H9 (cell line): ENCODE data around the gene ZFYVE28. TPM values are rescaled to one million over a fixed set of nuclear protein-coding genes. Genes with fewer than 3 reads are reported as not detected.

Experiments used
- DNase-seq: peaks from one replicate; pipeline ENCODE4 v3.0.0-alpha.2; 2017
- H2AFZ ChIP-seq: one replicate; pipeline ENCODE4 v1.6.1; 2013; ENCODE audit warnings: mild to moderate bottlenecking, low read length, control low read depth, moderate library complexity
- H2AK5ac ChIP-seq: 2 replicates; pipeline ENCODE4 v1.6.1; 2013; ENCODE audit warnings: low read length, control low read depth, mixed read lengths; ENCODE audit not compliant: insufficient read length
- H2BK120ac ChIP-seq: one replicate; pipeline ENCODE4 v1.6.1; 2013; ENCODE audit warnings: low read depth, mild to moderate bottlenecking, low read length, control low read depth, inconsistent platforms; ENCODE audit not compliant: poor library complexity, severe bottlenecking
- H2BK12ac ChIP-seq: 2 replicates; pipeline ENCODE4 v1.6.1; 2013; ENCODE audit warnings: low read length, control low read depth, mixed read lengths, low read depth; ENCODE audit not compliant: insufficient read length
- H2BK15ac ChIP-seq: 2 replicates; pipeline ENCODE4 v1.6.1; 2013; ENCODE audit warnings: low read depth, low read length, control low read depth
- H2BK20ac ChIP-seq: one replicate; pipeline ENCODE4 v1.6.1; 2013; ENCODE audit warnings: low read depth, mild to moderate bottlenecking, low read length, control low read depth, inconsistent platforms; ENCODE audit not compliant: poor library complexity, severe bottlenecking
- H2BK5ac ChIP-seq: 2 replicates; pipeline ENCODE4 v1.6.1; 2013; ENCODE audit warnings: low read length, control low read depth, mixed read lengths; ENCODE audit not compliant: insufficient read length
- H3K14ac ChIP-seq: 2 replicates; pipeline ENCODE4 v1.6.1; 2013; ENCODE audit warnings: low read length, control low read depth; ENCODE audit not compliant: insufficient read depth
- H3K18ac ChIP-seq: 2 replicates; pipeline ENCODE4 v1.6.1; 2013; ENCODE audit warnings: low read depth, mild to moderate bottlenecking, mixed read lengths, low read length, control low read depth; ENCODE audit not compliant: insufficient read length
- H3K23ac ChIP-seq: 2 replicates; pipeline ENCODE4 v1.6.1; 2013; ENCODE audit warnings: low read length, control low read depth, mixed read lengths, low read depth; ENCODE audit not compliant: insufficient read length
- H3K23me2 ChIP-seq: 2 replicates; pipeline ENCODE4 v1.6.1; 2013; ENCODE audit warnings: low read depth, mild to moderate bottlenecking, mixed read lengths, low read length, control low read depth; ENCODE audit not compliant: insufficient read length, poor library complexity, severe bottlenecking
- H3K27ac ChIP-seq: 2 replicates; pipeline ENCODE4 v1.5.1; 2013; ENCODE audit warnings: low read length, control low read depth, mixed read lengths, low read depth; ENCODE audit not compliant: insufficient read length
- H3K27me3 ChIP-seq: 2 replicates; pipeline ENCODE4 v1.6.1; 2013; ENCODE audit warnings: low read length, control low read depth, inconsistent platforms; ENCODE audit not compliant: insufficient read depth
- H3K4ac ChIP-seq: 2 replicates; pipeline ENCODE4 v1.6.1; 2013; ENCODE audit warnings: low read depth, mild to moderate bottlenecking, control low read depth, inconsistent platforms, low read length, moderate library complexity
- H3K4me1 ChIP-seq: 2 replicates; pipeline ENCODE4 v1.6.1; 2013; ENCODE audit warnings: low read length, control low read depth, inconsistent platforms; ENCODE audit not compliant: insufficient read depth
- H3K4me2 ChIP-seq: 2 replicates; pipeline ENCODE4 v1.6.1; 2013; ENCODE audit warnings: low read length, control low read depth, mixed read lengths; ENCODE audit not compliant: insufficient read length, insufficient read depth
- H3K56ac ChIP-seq: 2 replicates; pipeline ENCODE4 v1.6.1; 2013; ENCODE audit warnings: low read depth, mild to moderate bottlenecking, mixed read lengths, low read length, control low read depth; ENCODE audit not compliant: insufficient read length
- H3K79me1 ChIP-seq: 2 replicates; pipeline ENCODE4 v1.6.1; 2013; ENCODE audit warnings: low read depth, mild to moderate bottlenecking, moderate library complexity, low read length, control low read depth, inconsistent platforms; ENCODE audit not compliant: insufficient read depth, poor library complexity, severe bottlenecking
- H3K79me2 ChIP-seq: 2 replicates; pipeline ENCODE4 v1.6.1; 2013; ENCODE audit warnings: low read length, control low read depth, inconsistent platforms; ENCODE audit not compliant: insufficient read depth
- H3K9ac ChIP-seq: 2 replicates; pipeline ENCODE4 v1.6.1; 2013; ENCODE audit warnings: low read length, control low read depth, mixed read lengths; ENCODE audit not compliant: insufficient read length; ENCODE audit errors: extremely low read depth
- H3K9me3 ChIP-seq: one replicate; pipeline ENCODE4 v1.6.1; 2013; ENCODE audit warnings: low read depth, low read length, inconsistent platforms; ENCODE audit not compliant: control insufficient read depth
- H3T11ph ChIP-seq: one replicate; pipeline ENCODE4 v1.6.1; 2013; ENCODE audit warnings: mild to moderate bottlenecking, low read length, control low read depth, inconsistent platforms
- H4K20me1 ChIP-seq: one replicate; pipeline ENCODE4 v1.6.1; 2013; ENCODE audit not compliant: control insufficient read depth, insufficient read length, insufficient read depth
- H4K5ac ChIP-seq: 2 replicates; pipeline ENCODE4 v1.6.1; 2013; ENCODE audit warnings: low read depth, mild to moderate bottlenecking, mixed read lengths, low read length, control low read depth; ENCODE audit not compliant: insufficient read length
- H4K8ac ChIP-seq: replicated peaks from 2 replicates; pipeline ENCODE4 v1.6.1; 2013; ENCODE audit warnings: low read length, control low read depth, mixed read lengths, low read depth; ENCODE audit not compliant: insufficient read length
- H4K91ac ChIP-seq: 2 replicates; pipeline ENCODE4 v1.6.1; 2013; ENCODE audit warnings: low read depth, mild to moderate bottlenecking, moderate library complexity, mixed read lengths, low read length, control low read depth; ENCODE audit not compliant: insufficient read length
- H3K27ac Mint-ChIP-seq, 3 experiments: 2 replicates in 2 of 3; 3 replicates in 1 of 3; pipeline ENCODE4 v1.8.0; 2020 to 2021; ENCODE audit warnings: mixed read lengths in 3 of 3, mild to moderate bottlenecking in 1 of 3, moderate library complexity in 1 of 3
- H3K27me3 Mint-ChIP-seq: 2 replicates; pipeline ENCODE4 v1.8.0; 2021; ENCODE audit warnings: low read depth, mild to moderate bottlenecking, moderate library complexity, mixed read lengths
- H3K36me3 Mint-ChIP-seq, 3 experiments: 2 replicates in 2 of 3; 3 replicates in 1 of 3; pipeline ENCODE4 v1.8.0; 2020 to 2021; ENCODE audit warnings: low read depth in 3 of 3, mixed read lengths in 3 of 3; ENCODE audit not compliant: insufficient read depth in 1 of 3
- H3K4me1 Mint-ChIP-seq, 2 experiments: 2 replicates each; pipeline ENCODE4 v1.8.0; 2020; ENCODE audit warnings: mixed read lengths in 2 of 2
- H3K4me3 Mint-ChIP-seq, 2 experiments: 2 replicates in 1 of 2; 3 replicates in 1 of 2; pipeline ENCODE4 v1.8.0; 2020 to 2021; ENCODE audit warnings: mild to moderate bottlenecking in 2 of 2, mixed read lengths in 2 of 2, moderate library complexity in 1 of 2
- H3K9me3 Mint-ChIP-seq, 2 experiments: 2 replicates in 1 of 2; 3 replicates in 1 of 2; pipeline ENCODE4 v1.8.0; 2020; ENCODE audit warnings: mild to moderate bottlenecking in 2 of 2, mixed read lengths in 2 of 2, moderate library complexity in 1 of 2
- WGBS: extraction: QIAGEN DNeasy Blood & Tissue Kit; methylation state at CpG from one replicate; pipeline ENCODE4 v1.1.7; 2013; ENCODE audit warnings: missing lambda C conversion rate, low lambda C conversion rate, mixed read lengths; ENCODE audit not compliant: insufficient read length; ENCODE audit errors: extremely low coverage; 5-methylcytosine and 5-hydroxymethylcytosine counted together
- total RNA-seq: library from RNA; stranded (reverse); gene quantifications from 2 replicates; pipeline ENCODE4 v1.2.1, GENCODE V29; 2021
- TF ChIP-seq, protein P1 (sequence below): fragments of 200-600 bp; sonication (generic); conservative IDR thresholded peaks from 3 replicates; pipeline ENCODE4 v1.8.0; 2021; ENCODE audit warnings: antibody characterized with exemption, mild to moderate bottlenecking

The ZFYVE28 gene
- total RNA-seq, 1 experiment from 2014 or later: 0.98 TPM

DNA sequence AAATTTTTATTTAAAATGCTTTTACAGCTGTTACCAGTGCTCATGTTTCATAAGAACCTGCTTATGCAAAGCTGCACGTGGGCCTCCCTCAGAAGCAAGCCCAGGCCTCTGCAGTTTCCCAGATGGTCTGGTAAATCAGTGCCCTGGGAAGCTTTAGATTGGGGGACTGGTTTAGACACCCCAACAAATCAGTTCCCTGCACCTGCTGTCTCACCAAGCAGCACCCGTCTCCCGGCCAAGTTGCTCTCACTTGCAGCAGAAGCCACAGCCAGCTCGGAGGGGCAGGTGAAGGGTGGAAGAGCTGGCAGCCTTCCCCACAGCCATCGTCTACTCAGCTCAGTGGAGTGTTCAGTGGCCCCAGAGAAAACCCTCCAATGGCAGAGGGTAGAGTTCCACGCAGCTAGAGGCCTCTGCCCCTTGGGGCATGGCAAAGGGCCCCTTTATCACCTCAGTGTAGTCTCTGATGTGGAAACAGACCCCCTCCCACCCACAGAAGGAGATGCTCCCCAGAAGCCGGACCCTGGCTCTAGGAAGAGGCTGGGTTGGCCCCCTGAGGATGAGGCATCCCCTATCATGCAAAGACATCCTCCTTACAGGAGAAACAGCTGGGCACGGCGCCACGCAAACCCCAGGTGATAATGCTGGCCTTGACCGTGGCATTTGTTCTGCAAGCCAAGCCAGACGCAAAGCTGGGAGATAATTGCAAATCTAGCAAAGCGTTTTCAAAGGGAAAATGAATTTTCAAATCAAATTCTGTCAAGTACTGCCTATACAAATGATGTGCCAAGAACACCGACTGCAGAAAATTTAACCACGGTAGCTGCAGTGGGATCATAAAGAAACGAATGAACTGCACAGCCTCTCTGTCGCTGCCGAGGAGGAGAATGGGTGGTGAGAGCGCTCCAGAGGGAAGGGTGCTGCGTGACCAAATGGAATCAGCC lies 51.9 kb downstream of the ZFYVE28 start:
- TF ChIP-seq, protein P1, sequence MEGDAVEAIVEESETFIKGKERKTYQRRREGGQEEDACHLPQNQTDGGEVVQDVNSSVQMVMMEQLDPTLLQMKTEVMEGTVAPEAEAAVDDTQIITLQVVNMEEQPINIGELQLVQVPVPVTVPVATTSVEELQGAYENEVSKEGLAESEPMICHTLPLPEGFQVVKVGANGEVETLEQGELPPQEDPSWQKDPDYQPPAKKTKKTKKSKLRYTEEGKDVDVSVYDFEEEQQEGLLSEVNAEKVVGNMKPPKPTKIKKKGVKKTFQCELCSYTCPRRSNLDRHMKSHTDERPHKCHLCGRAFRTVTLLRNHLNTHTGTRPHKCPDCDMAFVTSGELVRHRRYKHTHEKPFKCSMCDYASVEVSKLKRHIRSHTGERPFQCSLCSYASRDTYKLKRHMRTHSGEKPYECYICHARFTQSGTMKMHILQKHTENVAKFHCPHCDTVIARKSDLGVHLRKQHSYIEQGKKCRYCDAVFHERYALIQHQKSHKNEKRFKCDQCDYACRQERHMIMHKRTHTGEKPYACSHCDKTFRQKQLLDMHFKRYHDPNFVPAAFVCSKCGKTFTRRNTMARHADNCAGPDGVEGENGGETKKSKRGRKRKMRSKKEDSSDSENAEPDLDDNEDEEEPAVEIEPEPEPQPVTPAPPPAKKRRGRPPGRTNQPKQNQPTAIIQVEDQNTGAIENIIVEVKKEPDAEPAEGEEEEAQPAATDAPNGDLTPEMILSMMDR: no peak
- Histone ChIP-seq H3K56ac (no peak overlapping the region), H2AK5ac (no peak overlapping the region), H3K79me1 (no peaks in the 10 kb centered on the region), H4K5ac (no peak overlapping the region), H3T11ph (no peak overlapping the region), H3K4me2 (no peak overlapping the region), H3K4me1 (no peaks in the 10 kb centered on the region), H3K9ac (no peak overlapping the region), H3K9me3 (no peaks in the 10 kb centered on the region), H2AFZ (no peak overlapping the region), H2BK20ac (no peak overlapping the region), H4K8ac (no peak overlapping the region), H3K79me2 (no peaks in the 10 kb centered on the region), H2BK12ac (no peak overlapping the region), H2BK120ac (no peak overlapping the region), H3K4ac (no peak overlapping the region), H2BK15ac (no peak overlapping the region), H3K14ac (no peak overlapping the region), H3K27ac (no peak overlapping the region), H3K27me3 (no peaks in the 10 kb centered on the region), H4K91ac (no peak overlapping the region), H2BK5ac (no peak overlapping the region), H3K23ac (no peak overlapping the region), H4K20me1 (no peaks in the 10 kb centered on the region), H3K18ac (no peak overlapping the region), H3K23me2 (no peaks in the 10 kb centered on the region)
- Mint-ChIP-seq H3K9me3 (peaks cover 2 to 4% of the 10 kb centered on the region in 2 experiments; a peak in 2 of 5 replicates), H3K27me3 (peaks cover 6% of the 10 kb centered on the region), H3K27ac (no peak overlapping the region), H3K4me1 (0 out of 4 replicates have a peak, but pooled peaks cover 0 to 5% of the 10 kb centered on the region in 2 experiments), H3K4me3 (no peak overlapping the region), H3K36me3 (no peaks in the 10 kb centered on the region; a peak in 3 of 7 replicates)
- no peak for DNase-seq
- WGBS: no CpG with 5 or more reads among the region's 20 CpGs
